ENCODE results near the gene CLEC4E. TPM values are rescaled to one million over a fixed set of nuclear protein-coding genes. Genes with fewer than 3 reads are reported as not detected.
"Not testable (repeated sequence)": the region's sequence is repeated elsewhere in the genome, so short reads cannot be mapped to it uniquely, and the experiment has no call there.

The CLEC4E gene
- total RNA-seq, 1 experiment from 2014 or later = not detected

DNA sequence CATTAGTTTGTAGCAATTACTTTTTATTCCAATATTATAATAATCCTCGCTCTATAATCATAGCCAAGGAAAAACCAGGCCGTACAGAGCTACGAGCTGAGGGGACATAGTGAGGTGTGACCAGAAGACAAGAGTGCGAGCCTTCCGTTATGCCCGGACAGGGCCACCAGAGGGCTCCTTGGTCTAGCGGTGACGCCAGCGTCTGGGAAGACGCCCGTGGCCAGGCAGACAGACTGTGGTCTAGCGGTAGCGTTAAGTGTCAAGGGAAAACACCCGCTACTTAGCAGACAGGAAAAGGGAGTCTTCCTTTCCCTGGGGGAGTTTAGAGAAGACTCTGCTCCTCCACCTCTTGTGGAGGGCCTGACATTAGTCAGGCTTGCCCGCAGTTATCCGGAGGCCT lies 2.9 kb downstream of the CLEC4E start:
- H3K9ac ChIP-seq (ENCODE audit: low read length); H3K9me2 ChIP-seq (ENCODE audit: insufficient read depth); H3K36me3 ChIP-seq (ENCODE audit: control insufficient read depth in 1 of 2, insufficient read depth in 2 of 2, low read length in 2 of 2); H3K4me1 ChIP-seq (ENCODE audit: control insufficient read depth in 1 of 2, insufficient read depth in 2 of 2, low read length in 2 of 2); H3K4me3 ChIP-seq (replicated peaks in 1 of 2; ENCODE audit: low read depth in 1 of 2, low read length in 2 of 2); BruUV-seq (replicated peaks); H3K4me2 ChIP-seq (ENCODE audit: low read length); DNase-seq (ENCODE audit: low read depth, low spot score); RAD21 ChIA-PET (ENCODE audit: low non-redundant PET in 1 of 2, low total read pairs in 2 of 2, uncharacterized antibody in 2 of 2, unreplicated experiment in 2 of 2); H3K79me2 ChIP-seq (ENCODE audit: insufficient read depth, low read length); H4K20me1 ChIP-seq (ENCODE audit: insufficient read depth); H2AFZ ChIP-seq (ENCODE audit: low read depth, low read length, poor library complexity, severe bottlenecking); H3K9me3 ChIP-seq (ENCODE audit: control insufficient read depth in 1 of 2, insufficient read depth in 1 of 2, low read depth in 1 of 2, low read length in 2 of 2); POLR2A ChIA-PET; H3K27ac ChIP-seq (ENCODE audit: low read depth, low read length): not testable (repeated sequence)
- TF ChIP-seq, protein P1, sequence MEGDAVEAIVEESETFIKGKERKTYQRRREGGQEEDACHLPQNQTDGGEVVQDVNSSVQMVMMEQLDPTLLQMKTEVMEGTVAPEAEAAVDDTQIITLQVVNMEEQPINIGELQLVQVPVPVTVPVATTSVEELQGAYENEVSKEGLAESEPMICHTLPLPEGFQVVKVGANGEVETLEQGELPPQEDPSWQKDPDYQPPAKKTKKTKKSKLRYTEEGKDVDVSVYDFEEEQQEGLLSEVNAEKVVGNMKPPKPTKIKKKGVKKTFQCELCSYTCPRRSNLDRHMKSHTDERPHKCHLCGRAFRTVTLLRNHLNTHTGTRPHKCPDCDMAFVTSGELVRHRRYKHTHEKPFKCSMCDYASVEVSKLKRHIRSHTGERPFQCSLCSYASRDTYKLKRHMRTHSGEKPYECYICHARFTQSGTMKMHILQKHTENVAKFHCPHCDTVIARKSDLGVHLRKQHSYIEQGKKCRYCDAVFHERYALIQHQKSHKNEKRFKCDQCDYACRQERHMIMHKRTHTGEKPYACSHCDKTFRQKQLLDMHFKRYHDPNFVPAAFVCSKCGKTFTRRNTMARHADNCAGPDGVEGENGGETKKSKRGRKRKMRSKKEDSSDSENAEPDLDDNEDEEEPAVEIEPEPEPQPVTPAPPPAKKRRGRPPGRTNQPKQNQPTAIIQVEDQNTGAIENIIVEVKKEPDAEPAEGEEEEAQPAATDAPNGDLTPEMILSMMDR (IDR thresholded peaks at IDR 0.05 in 2 of 3, conservative IDR thresholded peaks at IDR 0.05 in 1 of 3; ENCODE audit: borderline replicate concordance in 1 of 3, insufficient read depth in 1 of 3, low read depth in 2 of 3, low read length in 2 of 3) = peak; percentile 15 to 67 (median 46); a peak in 4 of 6 replicates
- peak; percentile 38; the same call in 1 of the 2 replicates for TF ChIP-seq RAD21 (IDR thresholded peaks at IDR 0.05; ENCODE audit: low read depth)
- intact Hi-C loops (cut with micrococcal nuclease) = loop anchor here (5.0 kb wide), 1 partner anchor 354 kb away; no protein-coding TSS in a partner anchor
- CTCF ChIA-PET = interaction anchor here (1.9 kb wide), 1 partner anchor 9 kb away, joined by 4 read pairs; no protein-coding TSS in a partner anchor
- ATAC-seq = peak; percentile 59
- peaks cover 33% of the 10 kb centered on the region for H3K27me3 ChIP-seq (ENCODE audit: insufficient read depth, low read length)

DNA sequence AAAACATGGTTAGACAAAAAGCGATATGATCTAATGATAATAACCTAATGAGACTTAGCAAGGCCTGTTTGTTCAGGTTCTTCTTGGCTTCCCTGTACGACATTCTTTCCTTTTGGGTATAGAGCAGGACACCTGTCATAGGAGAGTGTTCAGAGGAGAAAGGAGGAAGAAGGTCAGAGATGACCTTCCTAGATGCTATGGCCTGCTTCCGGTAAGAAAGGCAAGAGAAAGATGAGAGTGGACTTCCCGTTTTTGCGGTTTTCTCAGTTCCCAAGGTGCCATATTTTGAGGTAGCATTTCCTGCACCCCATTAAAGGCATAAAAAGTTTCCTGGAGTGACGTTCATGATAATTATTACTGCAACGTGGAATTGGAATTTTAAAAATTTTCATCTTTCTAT lies 8.7 kb downstream of the CLEC4E start:
- Histone ChIP-seq H3K36me3 (ENCODE audit: control insufficient read depth in 1 of 2, insufficient read depth in 2 of 2, low read length in 2 of 2) (no peaks in the 10 kb centered on the region), H3K27ac (ENCODE audit: low read depth, low read length) (no peak overlapping the region), H3K4me3 (replicated peaks in 1 of 2; ENCODE audit: low read depth in 1 of 2, low read length in 2 of 2) (no peak overlapping the region), H3K9ac (ENCODE audit: low read length) (no peak overlapping the region), H3K27me3 (ENCODE audit: insufficient read depth, low read length) (peaks cover 61% of the 10 kb centered on the region), H3K79me2 (ENCODE audit: insufficient read depth, low read length) (no peaks in the 10 kb centered on the region), H3K4me1 (ENCODE audit: control insufficient read depth in 1 of 2, insufficient read depth in 2 of 2, low read length in 2 of 2) (no peaks in the 10 kb centered on the region), H4K20me1 (ENCODE audit: insufficient read depth) (no peaks in the 10 kb centered on the region), H3K9me2 (ENCODE audit: insufficient read depth) (no peaks in the 10 kb centered on the region), H3K9me3 (ENCODE audit: control insufficient read depth in 1 of 2, insufficient read depth in 1 of 2, low read depth in 1 of 2, low read length in 2 of 2) (no peaks in the 10 kb centered on the region), H2AFZ (ENCODE audit: low read depth, low read length, poor library complexity, severe bottlenecking) (no peak overlapping the region), H3K4me2 (ENCODE audit: low read length) (no peak overlapping the region)
- intact Hi-C loops (cut with micrococcal nuclease) = no loop called here
- ChIA-PET POLR2A (no interaction called here), RAD21 (ENCODE audit: low non-redundant PET in 1 of 2, low total read pairs in 2 of 2, uncharacterized antibody in 2 of 2, unreplicated experiment in 2 of 2) (no interaction called here), CTCF (no interaction called here)
- ATAC-seq (no peak), DNase-seq (ENCODE audit: low read depth, low spot score) (no peak)
- no TSS peak for BruUV-seq (replicated peaks)
- TF ChIP-seq, protein P2, sequence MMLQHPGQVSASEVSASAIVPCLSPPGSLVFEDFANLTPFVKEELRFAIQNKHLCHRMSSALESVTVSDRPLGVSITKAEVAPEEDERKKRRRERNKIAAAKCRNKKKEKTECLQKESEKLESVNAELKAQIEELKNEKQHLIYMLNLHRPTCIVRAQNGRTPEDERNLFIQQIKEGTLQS (IDR thresholded peaks at IDR 0.05) = no peak
- TF ChIP-seq SRF (IDR thresholded peaks at IDR 0.05; ENCODE audit: low read depth) (no peak), SP1 (IDR thresholded peaks at IDR 0.05; ENCODE audit: low read depth) (no peak), ELF1 (IDR thresholded peaks at IDR 0.05; ENCODE audit: borderline replicate concordance, low read depth) (no peak), JUND (IDR thresholded peaks at IDR 0.05) (no peak), EZH2phosphoT487 (IDR thresholded peaks at IDR 0.05; ENCODE audit: borderline replicate concordance) (no peak), SIN3A (IDR thresholded peaks at IDR 0.05; ENCODE audit: low read depth) (no peak), RAD21 (IDR thresholded peaks at IDR 0.05; ENCODE audit: low read depth) (no peak), POLR2A (IDR thresholded peaks at IDR 0.05; ENCODE audit: borderline replicate concordance, extremely low read depth, insufficient read depth, insufficient read length) (no peak), CBX3 (IDR thresholded peaks at IDR 0.05; ENCODE audit: low read depth) (no peak), EGR1 (IDR thresholded peaks at IDR 0.05; ENCODE audit: low read depth) (no peak), FOSL1 (IDR thresholded peaks at IDR 0.05; ENCODE audit: low read depth) (no peak)
- TF ChIP-seq, protein P1 (IDR thresholded peaks at IDR 0.05 in 2 of 3, conservative IDR thresholded peaks at IDR 0.05 in 1 of 3; ENCODE audit: borderline replicate concordance in 1 of 3, insufficient read depth in 1 of 3, low read depth in 2 of 3, low read length in 2 of 3) = no peak
- TF ChIP-seq, protein P3, sequence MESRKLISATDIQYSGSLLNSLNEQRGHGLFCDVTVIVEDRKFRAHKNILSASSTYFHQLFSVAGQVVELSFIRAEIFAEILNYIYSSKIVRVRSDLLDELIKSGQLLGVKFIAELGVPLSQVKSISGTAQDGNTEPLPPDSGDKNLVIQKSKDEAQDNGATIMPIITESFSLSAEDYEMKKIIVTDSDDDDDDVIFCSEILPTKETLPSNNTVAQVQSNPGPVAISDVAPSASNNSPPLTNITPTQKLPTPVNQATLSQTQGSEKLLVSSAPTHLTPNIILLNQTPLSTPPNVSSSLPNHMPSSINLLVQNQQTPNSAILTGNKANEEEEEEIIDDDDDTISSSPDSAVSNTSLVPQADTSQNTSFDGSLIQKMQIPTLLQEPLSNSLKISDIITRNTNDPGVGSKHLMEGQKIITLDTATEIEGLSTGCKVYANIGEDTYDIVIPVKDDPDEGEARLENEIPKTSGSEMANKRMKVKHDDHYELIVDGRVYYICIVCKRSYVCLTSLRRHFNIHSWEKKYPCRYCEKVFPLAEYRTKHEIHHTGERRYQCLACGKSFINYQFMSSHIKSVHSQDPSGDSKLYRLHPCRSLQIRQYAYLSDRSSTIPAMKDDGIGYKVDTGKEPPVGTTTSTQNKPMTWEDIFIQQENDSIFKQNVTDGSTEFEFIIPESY (IDR thresholded peaks at IDR 0.05; ENCODE audit: extremely low read depth, insufficient replicate concordance, low read length) = no peak
- TF ChIP-seq, protein P4, sequence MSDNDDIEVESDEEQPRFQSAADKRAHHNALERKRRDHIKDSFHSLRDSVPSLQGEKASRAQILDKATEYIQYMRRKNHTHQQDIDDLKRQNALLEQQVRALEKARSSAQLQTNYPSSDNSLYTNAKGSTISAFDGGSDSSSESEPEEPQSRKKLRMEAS (IDR thresholded peaks at IDR 0.05) = no peak

All from HCT116 (cell line).